HG03342 (cell line): ENCODE data around the gene SEMA3B.
"Not testable (repeated sequence)": the region's sequence is repeated elsewhere in the genome, so short reads cannot be mapped to it uniquely, and the experiment has no call there.

ENCODE experiments used
- ATAC-seq: cut with Tn5 transposase; IDR thresholded peaks from one replicate; pipeline ENCODE4 v1.9.1; 2021; ENCODE audit warnings: mild to moderate bottlenecking, moderate library complexity; ENCODE audit not compliant: unreplicated experiment

SEMA3B gene

GRCh38 chr3:50268703-50269451 lies at the start of gene SEMA3B:
Gene SEMA3B, plus strand, starts transcription at chr3:50269147. Its CDS starts 94 bp downstream, at chr3:50269241.
- ATAC-seq: no peak

- no peak for ATAC-seq
Observed at GRCh38 chr3:50219285-50219684, 49.7 kb upstream of the SEMA3B start.

GRCh38 chr3:50220109-50220508 lies 48.8 kb upstream of the SEMA3B start:
- no peak for ATAC-seq

- ATAC-seq: no peak
Observed at GRCh38 chr3:50221051-50221410, 47.9 kb upstream of the SEMA3B start.

- ATAC-seq: no peak
Observed at GRCh38 chr3:50221411-50222168, 47.4 kb upstream of the SEMA3B start.

GRCh38 chr3:50222169-50222528 lies 46.8 kb upstream of the SEMA3B start:
- no peak for ATAC-seq

- ATAC-seq: no peak
Observed at GRCh38 chr3:50224639-50225038, 44.3 kb upstream of the SEMA3B start.

GRCh38 chr3:50226888-50227389 lies 42.0 kb upstream of the SEMA3B start:
- ATAC-seq: peak; percentile 3

- peak; percentile 88 for ATAC-seq
Observed at GRCh38 chr3:50227390-50228183, 41.4 kb upstream of the SEMA3B start.

- ATAC-seq: not testable (repeated sequence)
Observed at GRCh38 chr3:50228184-50228763, 40.7 kb upstream of the SEMA3B start.

- no peak for ATAC-seq
Observed at GRCh38 chr3:50229490-50229889, 39.5 kb upstream of the SEMA3B start.

GRCh38 chr3:50230104-50230793 lies 38.7 kb upstream of the SEMA3B start:
- no peak for ATAC-seq

GRCh38 chr3:50230794-50231125 lies 38.2 kb upstream of the SEMA3B start:
- ATAC-seq: no peak

GRCh38 chr3:50231581-50231980 lies 37.4 kb upstream of the SEMA3B start:
- ATAC-seq: no peak

- no peak for ATAC-seq
Observed at GRCh38 chr3:50232303-50232702, 36.6 kb upstream of the SEMA3B start.

- no peak for ATAC-seq
Observed at GRCh38 chr3:50233176-50233575, 35.8 kb upstream of the SEMA3B start.

- peak; percentile 91 for ATAC-seq
Observed at GRCh38 chr3:50235716-50236483, 33.0 kb upstream of the SEMA3B start, which contains the start of gene GNAI2. Gene GNAI2, plus strand, starts transcription at chr3:50236204. Its CDS starts 132 bp downstream, at chr3:50236336.

GRCh38 chr3:50236484-50237132 lies 32.3 kb upstream of the SEMA3B start:
- no peak for ATAC-seq

- no peak for ATAC-seq
Observed at GRCh38 chr3:50237133-50237651, 31.8 kb upstream of the SEMA3B start.
